ENCODE measurements around the gene AMZ2.
"Not testable (repeated sequence)": the region's sequence is repeated elsewhere in the genome, so short reads cannot be mapped to it uniquely, and the experiment has no call there.

AMZ2 gene

DNA sequence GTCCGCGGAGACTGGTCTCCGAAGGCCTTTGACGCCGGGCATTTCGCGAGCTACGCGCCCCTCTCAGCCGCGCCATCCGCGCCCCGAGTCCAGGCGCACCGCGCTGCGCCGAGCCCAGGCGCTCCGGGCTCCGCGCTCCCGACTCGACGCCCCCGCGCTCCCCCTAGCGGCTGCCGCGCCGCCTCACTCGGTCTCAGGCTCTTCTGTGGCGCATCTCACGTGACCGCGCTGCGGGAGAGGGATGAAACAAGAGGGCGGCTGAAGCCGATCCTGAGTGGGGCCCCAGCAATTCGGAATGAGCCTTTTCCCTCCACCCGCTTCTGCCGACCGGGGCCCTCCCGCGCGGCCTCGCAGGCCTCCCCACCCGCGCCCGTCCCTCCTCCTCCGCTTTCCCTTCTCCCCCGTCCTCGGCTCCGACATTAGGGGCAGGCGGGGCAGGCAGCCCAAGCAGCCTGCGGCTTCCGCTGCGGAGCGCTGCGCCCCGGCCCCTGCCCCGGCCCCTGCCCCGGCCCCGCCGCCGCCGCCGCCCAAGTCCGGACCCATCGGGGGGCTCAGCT lies 42.5 kb upstream of the AMZ2 start:
- peak overlapping the region; percentile 86 for H3K18ac ChIP-seq (ENCODE audit: low read length)
- peak overlapping the region; percentile 84 for H3K14ac ChIP-seq (ENCODE audit: low read length)
- H2AFZ ChIP-seq (ENCODE audit: insufficient read depth, low read length, poor library complexity), result peak overlapping the region; percentile 66
- H4K91ac ChIP-seq (ENCODE audit: low read depth, low read length), result peak overlapping the region; percentile 83
- peaks cover 2% of the 10 kb centered on the region for H3K9me3 ChIP-seq (ENCODE audit: insufficient read depth, low read depth, low read length)
- peak overlapping the region; percentile 88 for H4K8ac ChIP-seq (ENCODE audit: low read depth, low read length)
- H3K27ac ChIP-seq (ENCODE audit: low read depth, low read length), result no peak overlapping the region
- H3K36me3 ChIP-seq (ENCODE audit: control insufficient read depth in 1 of 2, insufficient read depth in 2 of 2, low read length in 2 of 2), result peaks cover 2% of the 10 kb centered on the region in 2 experiments
- no peak overlapping the region for H2BK120ac ChIP-seq (ENCODE audit: insufficient read depth, low read length, poor library complexity)
- H3K79me2 ChIP-seq (ENCODE audit: control insufficient read depth, insufficient read depth, low read length, poor library complexity), result peaks cover 2% of the 10 kb centered on the region
- peak overlapping the region; percentile 82 for H3K4me2 ChIP-seq (ENCODE audit: low read length)
- H2BK12ac ChIP-seq (ENCODE audit: low read length), result no peak overlapping the region
- no peaks in the 10 kb centered on the region for H3K4me1 ChIP-seq (ENCODE audit: control insufficient read depth in 1 of 2, insufficient read depth in 2 of 2, low read length in 2 of 2)
- peaks cover 2% of the 10 kb centered on the region for H3K27me3 ChIP-seq (ENCODE audit: insufficient read depth, low read length)
- peak; percentile 82 to 95 for DNase-seq
- H2BK5ac ChIP-seq (ENCODE audit: low read depth, low read length, poor library complexity), result peak overlapping the region; percentile 73
- no peak overlapping the region for H2AK5ac ChIP-seq (ENCODE audit: low read length)
- H3K9ac ChIP-seq (ENCODE audit: low read length), result peak overlapping the region; percentile 91
- peak overlapping the region; percentile 66 for H4K12ac ChIP-seq (ENCODE audit: low read depth, low read length)
- H3K4me3 ChIP-seq (ENCODE audit: low read depth, low read length), result peak overlapping the region; percentile 93
- H3K4ac ChIP-seq (ENCODE audit: low read depth, low read length), result no peak overlapping the region
- no peak overlapping the region for H3K23ac ChIP-seq (ENCODE audit: low read length)
- no CpG with 5 or more reads among the region's 71 CpGs for WGBS (ENCODE audit: extremely low coverage, insufficient coverage, insufficient read length)
- H3K79me1 ChIP-seq (ENCODE audit: low read length), result peaks cover 6% of the 10 kb centered on the region

DNA sequence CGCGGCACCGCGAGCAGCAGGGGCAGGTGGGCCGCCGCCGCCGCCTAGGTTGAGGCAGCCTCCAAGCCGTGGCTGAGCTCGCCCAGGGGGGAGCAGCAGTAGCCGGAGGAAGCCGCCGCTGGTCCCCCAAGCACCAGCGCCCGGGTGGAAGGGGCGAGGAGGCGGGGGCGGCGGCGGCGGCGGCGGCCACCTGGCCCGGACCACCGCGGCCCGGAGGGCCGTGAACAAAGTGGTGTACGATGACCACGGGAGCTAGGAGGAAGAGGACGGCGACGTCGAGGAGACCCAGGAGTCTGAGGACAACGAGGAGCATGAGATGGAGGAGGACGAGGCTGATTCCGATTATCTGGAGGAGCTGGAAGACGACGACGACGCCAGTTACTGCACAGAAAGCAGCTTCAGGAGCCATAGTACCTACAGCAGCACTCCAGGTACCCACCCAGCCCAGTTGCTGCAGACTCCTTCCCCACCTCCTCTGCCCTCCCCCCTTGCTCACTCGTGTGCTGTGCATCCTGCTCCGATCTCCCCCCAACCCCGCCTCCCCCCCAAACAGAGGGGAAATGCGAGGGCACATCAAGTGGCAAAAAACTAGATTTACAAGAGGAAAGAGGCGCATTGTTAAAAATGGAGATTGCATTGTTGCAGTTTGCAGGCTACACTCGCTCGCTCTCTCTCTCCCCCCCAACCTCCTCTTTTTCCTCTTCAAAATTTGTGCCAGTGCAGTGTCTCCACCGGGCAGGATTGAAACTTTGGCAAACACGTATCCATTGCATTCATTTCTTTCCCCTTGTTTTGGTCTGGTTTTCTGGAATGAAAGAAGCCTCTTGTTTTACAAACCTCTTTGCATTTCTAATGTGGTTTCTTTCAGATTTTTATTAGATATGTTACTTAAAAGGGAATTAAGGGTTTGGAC lies 41.8 kb upstream of the AMZ2 start:
- H2BK12ac ChIP-seq (ENCODE audit: low read length), result peak overlapping the region; percentile 87
- H3K9ac ChIP-seq (ENCODE audit: low read length), result peak overlapping the region; percentile 64
- H3K14ac ChIP-seq (ENCODE audit: low read length), result peak overlapping the region; percentile 84
- H2AK5ac ChIP-seq (ENCODE audit: low read length), result no peak overlapping the region
- H3K23ac ChIP-seq (ENCODE audit: low read length), result no peak overlapping the region
- H3K79me1 ChIP-seq (ENCODE audit: low read length), result peaks cover 6% of the 10 kb centered on the region
- no peak overlapping the region for H3K27ac ChIP-seq (ENCODE audit: low read depth, low read length)
- peak overlapping the region; percentile 47 for H2BK120ac ChIP-seq (ENCODE audit: insufficient read depth, low read length, poor library complexity)
- H2AFZ ChIP-seq (ENCODE audit: insufficient read depth, low read length, poor library complexity), result peak overlapping the region; percentile 56
- no peaks in the 10 kb centered on the region for H3K4me1 ChIP-seq (ENCODE audit: control insufficient read depth in 1 of 2, insufficient read depth in 2 of 2, low read length in 2 of 2)
- H3K18ac ChIP-seq (ENCODE audit: low read length), result peak overlapping the region; percentile 86
- no peak for DNase-seq
- H3K27me3 ChIP-seq (ENCODE audit: insufficient read depth, low read length), result no peaks in the 10 kb centered on the region
- peak overlapping the region; percentile 88 for H4K8ac ChIP-seq (ENCODE audit: low read depth, low read length)
- H3K4ac ChIP-seq (ENCODE audit: low read depth, low read length), result peak overlapping the region; percentile 33
- H4K12ac ChIP-seq (ENCODE audit: low read depth, low read length), result no peak overlapping the region
- peak overlapping the region; percentile 60 for H4K91ac ChIP-seq (ENCODE audit: low read depth, low read length)
- no CpG with 5 or more reads among the region's 50 CpGs for WGBS (ENCODE audit: extremely low coverage, insufficient coverage, insufficient read length)
- peaks cover 2% of the 10 kb centered on the region for H3K79me2 ChIP-seq (ENCODE audit: control insufficient read depth, insufficient read depth, low read length, poor library complexity)
- H3K36me3 ChIP-seq (ENCODE audit: control insufficient read depth in 1 of 2, insufficient read depth in 2 of 2, low read length in 2 of 2), result peaks cover 2 to 4% of the 10 kb centered on the region in 2 experiments
- no peak overlapping the region for H2BK5ac ChIP-seq (ENCODE audit: low read depth, low read length, poor library complexity)
- peak overlapping the region; percentile 82 for H3K4me2 ChIP-seq (ENCODE audit: low read length)
- peak overlapping the region; percentile 93 for H3K4me3 ChIP-seq (ENCODE audit: low read depth, low read length)
- peaks cover 2% of the 10 kb centered on the region for H3K9me3 ChIP-seq (ENCODE audit: insufficient read depth, low read depth, low read length)

DNA sequence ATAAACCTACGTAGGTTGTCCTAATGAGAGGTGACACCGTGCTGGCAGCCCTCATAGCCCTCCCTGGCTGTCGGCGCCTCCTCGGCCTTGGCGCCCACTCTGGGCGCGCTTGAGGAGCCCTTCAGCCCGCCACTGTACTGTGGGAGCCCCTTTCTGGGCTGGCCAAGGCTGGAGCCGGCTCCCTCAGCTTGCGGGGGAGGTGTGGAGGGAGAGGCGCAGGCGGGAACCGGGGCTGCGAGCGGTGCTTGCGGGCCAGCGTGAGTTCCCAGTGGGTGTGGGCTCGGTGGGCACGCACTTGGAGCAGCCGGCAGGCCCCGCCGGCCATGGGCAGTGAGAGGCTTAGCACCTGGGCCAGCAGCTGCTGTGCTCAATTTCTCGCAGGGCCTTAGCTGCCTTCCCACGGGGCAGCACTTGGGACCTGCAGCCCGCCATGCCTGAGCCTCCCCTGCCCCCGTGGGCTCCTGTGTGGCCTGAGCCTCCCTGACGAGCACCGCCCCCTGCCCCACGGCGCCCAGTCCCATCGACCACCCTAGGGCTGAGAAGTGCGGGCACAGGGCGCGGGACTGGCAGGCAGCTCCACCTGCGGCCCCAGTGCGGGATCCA lies 40.1 kb upstream of the AMZ2 start:
- Histone ChIP-seq H3K27me3 (ENCODE audit: insufficient read depth, low read length) (no peaks in the 10 kb centered on the region), H3K79me2 (ENCODE audit: control insufficient read depth, insufficient read depth, low read length, poor library complexity) (peaks cover 2% of the 10 kb centered on the region), H3K79me1 (ENCODE audit: low read length) (peaks cover 6% of the 10 kb centered on the region), H4K8ac (ENCODE audit: low read depth, low read length) (no peak overlapping the region), H3K4ac (ENCODE audit: low read depth, low read length) (no peak overlapping the region), H3K14ac (ENCODE audit: low read length) (no peak overlapping the region), H4K12ac (ENCODE audit: low read depth, low read length) (no peak overlapping the region), H3K4me2 (ENCODE audit: low read length) (no peak overlapping the region), H3K23ac (ENCODE audit: low read length) (no peak overlapping the region), H4K91ac (ENCODE audit: low read depth, low read length) (no peak overlapping the region), H2AK5ac (ENCODE audit: low read length) (no peak overlapping the region), H3K4me3 (ENCODE audit: low read depth, low read length) (no peak overlapping the region), H3K36me3 (ENCODE audit: control insufficient read depth in 1 of 2, insufficient read depth in 2 of 2, low read length in 2 of 2) (peaks cover 2 to 4% of the 10 kb centered on the region in 2 experiments), H2BK12ac (ENCODE audit: low read length) (no peak overlapping the region), H3K4me1 (ENCODE audit: control insufficient read depth in 1 of 2, insufficient read depth in 2 of 2, low read length in 2 of 2) (no peaks in the 10 kb centered on the region), H3K18ac (ENCODE audit: low read length) (no peak overlapping the region), H3K27ac (ENCODE audit: low read depth, low read length) (no peak overlapping the region), H2BK5ac (ENCODE audit: low read depth, low read length, poor library complexity) (no peak overlapping the region), H3K9ac (ENCODE audit: low read length) (no peak overlapping the region), H2AFZ (ENCODE audit: insufficient read depth, low read length, poor library complexity) (no peak overlapping the region), H2BK120ac (ENCODE audit: insufficient read depth, low read length, poor library complexity) (no peak overlapping the region), H3K9me3 (ENCODE audit: insufficient read depth, low read depth, low read length) (peaks cover 2% of the 10 kb centered on the region)
- no peak for DNase-seq
- WGBS (ENCODE audit: extremely low coverage, insufficient coverage, insufficient read length), result no CpG with 5 or more reads among the region's 37 CpGs

DNA sequence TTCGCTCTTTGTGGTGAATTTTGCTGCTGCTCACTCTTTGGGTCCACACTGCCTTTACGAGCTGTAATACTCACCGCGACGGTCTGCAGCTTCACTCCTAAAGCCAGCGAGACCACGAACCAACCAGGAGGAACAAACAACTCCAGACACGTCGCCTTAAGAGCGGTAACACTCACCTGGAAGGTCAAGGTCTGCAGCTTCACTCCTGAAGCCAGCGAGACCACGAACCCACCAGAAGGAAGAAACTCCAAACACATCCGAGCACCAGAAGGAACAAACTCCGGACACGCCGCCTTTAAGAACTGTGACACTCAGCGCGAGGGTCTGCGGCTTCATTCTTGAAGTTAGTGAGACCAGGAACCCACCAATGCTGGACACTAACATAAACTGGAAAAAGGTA lies 39.2 kb upstream of the AMZ2 start:
- H3K23ac ChIP-seq (ENCODE audit: low read length); H3K18ac ChIP-seq (ENCODE audit: low read length); DNase-seq; H3K27me3 ChIP-seq (ENCODE audit: insufficient read depth, low read length); H4K8ac ChIP-seq (ENCODE audit: low read depth, low read length); H3K4me1 ChIP-seq (ENCODE audit: control insufficient read depth in 1 of 2, insufficient read depth in 2 of 2, low read length in 2 of 2); H3K79me2 ChIP-seq (ENCODE audit: control insufficient read depth, insufficient read depth, low read length, poor library complexity); H2AK5ac ChIP-seq (ENCODE audit: low read length); H3K79me1 ChIP-seq (ENCODE audit: low read length); H3K9me3 ChIP-seq (ENCODE audit: insufficient read depth, low read depth, low read length); H3K27ac ChIP-seq (ENCODE audit: low read depth, low read length); H3K4me2 ChIP-seq (ENCODE audit: low read length); H4K91ac ChIP-seq (ENCODE audit: low read depth, low read length); H3K9ac ChIP-seq (ENCODE audit: low read length); H3K14ac ChIP-seq (ENCODE audit: low read length); H2BK120ac ChIP-seq (ENCODE audit: insufficient read depth, low read length, poor library complexity); H2BK5ac ChIP-seq (ENCODE audit: low read depth, low read length, poor library complexity); H3K4ac ChIP-seq (ENCODE audit: low read depth, low read length); H2AFZ ChIP-seq (ENCODE audit: insufficient read depth, low read length, poor library complexity); H3K36me3 ChIP-seq (ENCODE audit: control insufficient read depth in 1 of 2, insufficient read depth in 2 of 2, low read length in 2 of 2); H2BK12ac ChIP-seq (ENCODE audit: low read length): not testable (repeated sequence)
- no CpG with 5 or more reads among the region's 19 CpGs for WGBS (ENCODE audit: extremely low coverage, insufficient coverage, insufficient read length)
- H4K12ac ChIP-seq (ENCODE audit: low read depth, low read length), result peak overlapping the region; percentile 26
- H3K4me3 ChIP-seq (ENCODE audit: low read depth, low read length), result peak overlapping the region; percentile 36
